ENCODE data around the gene ATP9B.

The ATP9B gene

GRCh38 chr18:79405019-79405780, 336.0 kb downstream of the ATP9B start:
- no peak for DNase-seq (ENCODE audit: low read depth)
- TF ChIP-seq CTCF (conservative IDR thresholded peaks at IDR 0.05; ENCODE audit: control insufficient read depth, insufficient read depth, low read depth, low read length): no peak
- H3K4me3 ChIP-seq (ENCODE audit: control insufficient read depth, low read depth, low read length): no peak overlapping the region

GRCh38 chr18:79405781-79406575, 336.8 kb downstream of the ATP9B start:
- H3K4me3 ChIP-seq (ENCODE audit: control insufficient read depth, low read depth, low read length): no peak overlapping the region
- DNase-seq (ENCODE audit: low read depth): no peak
- no peak for TF ChIP-seq CTCF (conservative IDR thresholded peaks at IDR 0.05; ENCODE audit: control insufficient read depth, insufficient read depth, low read depth, low read length)

- H3K4me3 ChIP-seq (ENCODE audit: control insufficient read depth, low read depth, low read length): no peak overlapping the region
- DNase-seq (ENCODE audit: low read depth): no peak
- TF ChIP-seq CTCF (conservative IDR thresholded peaks at IDR 0.05; ENCODE audit: control insufficient read depth, insufficient read depth, low read depth, low read length): no peak
These were observed 337.5 kb downstream of the ATP9B start for GRCh38 chr18:79406708-79407107.

GRCh38 chr18:79409313-79409712, 340.1 kb downstream of the ATP9B start:
- DNase-seq (ENCODE audit: low read depth): no peak
- no peak overlapping the region for H3K4me3 ChIP-seq (ENCODE audit: control insufficient read depth, low read depth, low read length)
- TF ChIP-seq CTCF (conservative IDR thresholded peaks at IDR 0.05; ENCODE audit: control insufficient read depth, insufficient read depth, low read depth, low read length): no peak

GRCh38 chr18:79410171-79410641, 341.0 kb downstream of the ATP9B start:
- no peak overlapping the region for H3K4me3 ChIP-seq (ENCODE audit: control insufficient read depth, low read depth, low read length)
- no peak for TF ChIP-seq CTCF (conservative IDR thresholded peaks at IDR 0.05; ENCODE audit: control insufficient read depth, insufficient read depth, low read depth, low read length)
- DNase-seq (ENCODE audit: low read depth): no peak

GRCh38 chr18:79410731-79411613, 341.8 kb downstream of the ATP9B start:
- H3K4me3 ChIP-seq (ENCODE audit: control insufficient read depth, low read depth, low read length): no peak overlapping the region
- no peak for TF ChIP-seq CTCF (conservative IDR thresholded peaks at IDR 0.05; ENCODE audit: control insufficient read depth, insufficient read depth, low read depth, low read length)
- no peak for DNase-seq (ENCODE audit: low read depth)
